ENCODE data around the gene STX1A. TPM values are rescaled to one million over a fixed set of nuclear protein-coding genes. Genes with fewer than 3 reads are reported as not detected.

Gene STX1A
- total and polyA plus RNA-seq, 2 of the 8 experiments (the other 6 are each of a cell fraction or from before 2014, with no cell fraction given): 13.5 to 17.5 TPM

GRCh38 chr7:73696372-73696771 lies 23.1 kb downstream of the STX1A start:
- no peak overlapping the region for H2BK15ac ChIP-seq (ENCODE audit: low read length)
- no peak overlapping the region for H3K56ac ChIP-seq (replicated peaks; ENCODE audit: insufficient read length, low read depth, low read length)
- WGBS, 2 experiments (ENCODE audit: extremely low coverage in 1 of 2, insufficient coverage in 1 of 2, insufficient read length in 1 of 2, insufficient replicate concordance in 2 of 2, low coverage in 1 of 2, low lambda C conversion rate in 2 of 2, missing lambda C conversion rate in 1 of 2): 81% methylated on average over 4 of the region's 4 CpGs; no CpG with 5 or more reads in 1 of the 2 experiments
- H3K27me3 ChIP-seq (replicated peaks in 1 of 4; ENCODE audit: control insufficient read depth in 3 of 4, extremely low read depth in 1 of 4, insufficient read depth in 3 of 4, low read length in 3 of 4): no peaks in the 10 kb centered on the region
- no peak overlapping the region for H3K4me2 ChIP-seq (ENCODE audit: insufficient read depth in 1 of 2, low read depth in 2 of 2, low read length in 2 of 2)
- H3K4me3 ChIP-seq (ENCODE audit: extremely low read depth in 1 of 4, insufficient read depth in 2 of 4, low read depth in 3 of 4, low read length in 4 of 4): no peak overlapping the region
- H3K9ac ChIP-seq (replicated peaks in 1 of 4; ENCODE audit: extremely low read depth in 1 of 4, low read depth in 3 of 4, low read length in 3 of 4): no peak overlapping the region
- H2BK12ac ChIP-seq (ENCODE audit: low read depth, low read length): no peak overlapping the region
- H4K8ac ChIP-seq (ENCODE audit: extremely low read depth, insufficient read depth, low read length): no peak overlapping the region
- ChIA-PET CTCF (ENCODE audit: partially characterized antibody) (interaction anchor here (0.7 to 3.0 kb wide), 8 partner anchors 10 to 111 kb away, joined by 3 to 18 read pairs (median 5); no protein-coding TSS in a partner anchor), POLR2A (ENCODE audit: partially characterized antibody) (interaction anchor here (0.9 to 3.0 kb wide), 6 partner anchors 9 to 70 kb away, joined by 3 to 31 read pairs (median 4); partner anchors contain the start of genes BUD23 and DNAJC30)
- H2BK5ac ChIP-seq (ENCODE audit: low read depth, low read length): no peak overlapping the region
- no peak overlapping the region for H3K14ac ChIP-seq (ENCODE audit: insufficient read length)
- H3K79me1 ChIP-seq (ENCODE audit: low read depth, low read length): no peaks in the 10 kb centered on the region
- H3K36me3 ChIP-seq (ENCODE audit: control insufficient read depth in 2 of 4, insufficient read depth in 4 of 4, low read length in 3 of 4): peaks cover 16 to 50% (median 33%) of the 10 kb centered on the region in 4 experiments; a peak in 7 of 8 replicates
- no peak for DNase-seq (ENCODE audit: low read depth in 1 of 2, low spot score in 2 of 2)
- no peaks in the 10 kb centered on the region for H3K9me3 ChIP-seq (ENCODE audit: insufficient read depth in 2 of 2, low read depth in 1 of 2, low read length in 1 of 2)
- H4K91ac ChIP-seq (replicated peaks; ENCODE audit: insufficient read length, low read length): no peak overlapping the region
- no peak overlapping the region for H2BK20ac ChIP-seq (ENCODE audit: low read length)
- H3K4ac ChIP-seq (replicated peaks; ENCODE audit: insufficient read length, low read depth, low read length): no peak overlapping the region
- no peaks in the 10 kb centered on the region for H3K23me2 ChIP-seq (ENCODE audit: low read depth, low read length)
- H3K27ac ChIP-seq (ENCODE audit: low read depth, low read length): no peak overlapping the region
- H3K18ac ChIP-seq (ENCODE audit: extremely low read depth, low read length): no peak overlapping the region
- peaks cover 5 to 14% of the 10 kb centered on the region in 2 experiments for H4K20me1 ChIP-seq (replicated peaks in 1 of 2; ENCODE audit: control insufficient read depth in 1 of 2, insufficient read depth in 2 of 2, low read length in 2 of 2)
- H2AFZ ChIP-seq (ENCODE audit: low read length): no peak overlapping the region
- no peak overlapping the region for H4K5ac ChIP-seq (ENCODE audit: insufficient read length, low read depth, low read length)
- no peak for FAIRE-seq
- H2AK5ac ChIP-seq (ENCODE audit: low read depth, low read length): no peak overlapping the region
- TF ChIP-seq POU5F1 (IDR thresholded peaks at IDR 0.05; ENCODE audit: low read depth, low read length): no peak
- no peak for TF ChIP-seq RNF2 (IDR thresholded peaks at IDR 0.05; ENCODE audit: borderline replicate concordance, low read depth, low read length, missing control alignments, poor library complexity, severe bottlenecking)
- no peak for TF ChIP-seq NANOG (IDR thresholded peaks at IDR 0.05; ENCODE audit: insufficient read depth, low read depth, low read length, poor library complexity, severe bottlenecking)
- no peak for TF ChIP-seq ZNF274 (IDR thresholded peaks at IDR 0.05; ENCODE audit: borderline replicate concordance, extremely low read depth, low read length)
- TF ChIP-seq BACH1 (IDR thresholded peaks at IDR 0.05; ENCODE audit: low read length): no peak
- TF ChIP-seq YY1 (IDR thresholded peaks at IDR 0.05; ENCODE audit: low read depth, low read length): no peak
- no peak for TF ChIP-seq TAF7 (optimal IDR thresholded peaks at IDR 0.05; ENCODE audit: borderline replicate concordance, low read depth, low read length)
- TF ChIP-seq CBX5 (IDR thresholded peaks at IDR 0.05; ENCODE audit: low read depth, low read length): no peak
- TF ChIP-seq CBX8 (IDR thresholded peaks at IDR 0.05; ENCODE audit: borderline replicate concordance, low read depth, low read length): no peak
- no peak for TF ChIP-seq SUZ12 (IDR thresholded peaks at IDR 0.05; ENCODE audit: low read length)
- TF ChIP-seq KDM4A (IDR thresholded peaks at IDR 0.05; ENCODE audit: low read depth, low read length, severe bottlenecking): no peak
- no peak for TF ChIP-seq TCF12 (IDR thresholded peaks at IDR 0.05; ENCODE audit: low read depth, low read length)
- no peak for TF ChIP-seq CREB1 (IDR thresholded peaks at IDR 0.05)
- no peak for TF ChIP-seq HDAC6 (IDR thresholded peaks at IDR 0.05; ENCODE audit: low read depth, low read length)
- H3K79me2 ChIP-seq (ENCODE audit: control insufficient read depth in 1 of 2, insufficient read depth in 2 of 2, low read length in 2 of 2): no peaks in the 10 kb centered on the region
- H2BK120ac ChIP-seq (replicated peaks; ENCODE audit: low read depth, low read length): no peak overlapping the region
- no peaks in the 10 kb centered on the region for H3K4me1 ChIP-seq (replicated peaks in 1 of 4; ENCODE audit: control insufficient read depth in 3 of 4, insufficient read depth in 4 of 4, low read length in 3 of 4)
- H3K23ac ChIP-seq (ENCODE audit: insufficient read length): no peak overlapping the region

Measured in H1 (cell line).